ENCODE data around the gene CEP170.
"Not testable (repeated sequence)": the region's sequence is repeated elsewhere in the genome, so short reads cannot be mapped to it uniquely, and the experiment has no call there.

Gene CEP170

GRCh38 chr1:243150906-243151305, 104.2 kb downstream of the CEP170 start:
- peak; percentile 51 for DNase-seq

GRCh38 chr1:243149120-243149519, 106.0 kb downstream of the CEP170 start:
- not testable (repeated sequence) for DNase-seq

GRCh38 chr1:243147351-243147750, 107.7 kb downstream of the CEP170 start:
- peak; percentile 22 for DNase-seq

GRCh38 chr1:243140498-243140897, 114.6 kb downstream of the CEP170 start:
- DNase-seq = not testable (repeated sequence)

DNA sequence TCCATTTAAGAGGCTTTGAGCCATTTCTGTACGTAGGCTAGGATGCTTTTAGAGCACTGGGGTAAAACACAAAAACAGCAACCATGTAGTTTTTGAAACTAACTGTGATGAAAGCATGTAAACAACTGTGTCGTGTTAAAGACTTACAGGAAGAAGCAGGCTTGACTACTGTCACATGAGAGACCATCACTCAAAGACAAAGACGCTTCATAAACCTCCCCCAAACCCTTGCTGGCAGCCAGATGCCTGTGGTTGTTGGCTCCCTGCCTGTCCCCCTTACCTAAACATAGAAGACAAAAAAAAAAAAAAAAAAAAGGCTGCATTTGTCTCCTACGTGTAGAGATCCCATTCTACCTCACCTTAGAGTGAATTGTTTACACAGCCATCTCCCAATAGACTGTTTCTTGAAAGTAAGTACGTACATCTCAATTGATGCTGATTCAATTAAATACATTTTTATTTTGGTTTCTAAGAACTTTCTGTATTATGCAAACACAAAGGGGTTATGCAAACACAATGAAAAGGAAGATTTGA, 132.1 kb downstream of the CEP170 start:
- DNase-seq = not testable (repeated sequence)

- not testable (repeated sequence) for DNase-seq
Measured at GRCh38 chr1:243121939-243122338, 133.1 kb downstream of the CEP170 start.

DNA sequence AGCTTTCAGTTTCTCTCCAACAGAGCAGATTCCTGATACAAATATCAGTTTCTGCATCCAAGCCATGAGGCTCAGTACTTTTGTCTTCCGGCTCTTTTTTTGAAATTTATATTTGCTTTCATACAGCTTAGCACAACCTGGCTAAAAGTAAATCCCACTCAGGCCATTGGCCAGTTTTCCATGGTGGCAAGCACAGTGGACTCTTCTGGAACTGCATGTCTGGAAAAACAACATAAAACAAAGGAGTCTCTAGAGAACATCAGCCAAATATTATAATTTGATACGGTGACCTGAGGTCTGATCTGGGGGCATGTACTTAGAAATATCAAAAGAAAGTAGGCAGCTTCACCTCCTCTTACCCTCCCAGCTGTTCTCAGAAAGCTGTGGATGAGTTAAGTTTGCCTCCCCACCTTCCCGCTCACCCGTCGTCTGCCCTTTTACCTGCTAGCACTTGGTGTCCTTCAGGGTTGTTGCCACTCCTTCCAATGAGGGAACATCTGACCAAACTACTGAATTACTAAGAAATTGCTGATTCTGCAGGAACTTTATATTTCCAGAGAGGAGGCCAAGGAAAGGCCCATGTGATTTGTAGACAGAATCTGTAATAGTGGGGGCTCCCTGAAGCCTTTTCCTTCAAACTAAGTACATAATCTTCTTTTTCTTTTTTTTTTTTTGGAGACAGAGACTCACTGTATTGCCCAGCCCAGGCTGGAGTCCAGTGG, 136.3 kb downstream of the CEP170 start:
- not testable (repeated sequence) for DNase-seq

GRCh38 chr1:243116187-243116586, 138.9 kb downstream of the CEP170 start:
- not testable (repeated sequence) for DNase-seq

DNA sequence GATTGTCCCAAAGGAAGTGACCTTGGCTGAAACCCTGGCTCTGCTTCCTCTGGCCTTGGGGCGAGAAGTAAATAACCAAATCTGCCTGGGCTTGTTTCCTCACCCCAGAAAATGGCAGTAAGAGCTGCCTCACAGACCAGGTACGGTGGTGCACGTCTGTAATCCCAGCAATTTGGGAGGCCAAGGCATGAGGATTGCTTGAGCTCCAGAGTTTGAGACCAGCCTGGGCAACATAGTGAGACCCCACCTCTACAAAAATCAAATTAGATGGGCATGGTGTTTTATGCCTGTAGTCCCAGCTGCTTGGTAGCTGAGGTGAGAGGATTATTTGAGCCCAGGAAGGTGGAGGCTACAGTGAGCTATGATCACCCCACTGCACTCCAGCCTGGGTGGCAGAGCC, 140.3 kb downstream of the CEP170 start:
- not testable (repeated sequence) for DNase-seq

DNA sequence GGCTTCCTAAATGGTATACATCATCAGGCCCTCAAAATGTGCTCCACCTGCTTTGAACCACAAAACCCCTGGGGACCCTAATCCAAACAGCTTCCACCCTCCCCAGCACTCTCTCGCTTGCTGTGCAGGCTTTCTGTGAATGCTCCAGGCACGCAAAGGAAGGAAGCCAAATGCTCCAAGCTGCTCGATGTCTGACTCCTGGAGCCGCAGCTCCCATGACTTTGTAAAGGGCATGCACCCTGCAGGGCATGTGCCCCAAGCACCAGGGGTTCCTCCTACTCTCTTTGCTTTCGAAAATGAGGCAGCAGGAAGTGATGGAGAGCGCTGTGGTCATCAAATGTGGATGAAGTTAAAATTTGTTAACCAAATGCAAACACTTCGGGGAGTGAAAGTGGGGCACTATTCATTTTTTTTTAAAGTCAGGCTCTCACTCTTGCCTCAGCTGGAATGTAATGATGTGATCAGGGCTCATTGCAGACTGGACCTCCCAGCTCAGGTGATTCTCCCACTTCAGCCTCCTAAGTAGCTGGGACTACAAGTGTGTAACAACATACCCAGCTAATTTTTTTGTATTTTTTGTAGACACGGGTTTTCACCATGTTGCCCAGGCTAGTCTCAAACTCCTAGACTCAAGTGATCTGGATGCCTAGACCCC, 140.9 kb downstream of the CEP170 start:
- DNase-seq = peak; percentile 14

GRCh38 chr1:243107171-243107570, 147.9 kb downstream of the CEP170 start:
- not testable (repeated sequence) for DNase-seq

DNA sequence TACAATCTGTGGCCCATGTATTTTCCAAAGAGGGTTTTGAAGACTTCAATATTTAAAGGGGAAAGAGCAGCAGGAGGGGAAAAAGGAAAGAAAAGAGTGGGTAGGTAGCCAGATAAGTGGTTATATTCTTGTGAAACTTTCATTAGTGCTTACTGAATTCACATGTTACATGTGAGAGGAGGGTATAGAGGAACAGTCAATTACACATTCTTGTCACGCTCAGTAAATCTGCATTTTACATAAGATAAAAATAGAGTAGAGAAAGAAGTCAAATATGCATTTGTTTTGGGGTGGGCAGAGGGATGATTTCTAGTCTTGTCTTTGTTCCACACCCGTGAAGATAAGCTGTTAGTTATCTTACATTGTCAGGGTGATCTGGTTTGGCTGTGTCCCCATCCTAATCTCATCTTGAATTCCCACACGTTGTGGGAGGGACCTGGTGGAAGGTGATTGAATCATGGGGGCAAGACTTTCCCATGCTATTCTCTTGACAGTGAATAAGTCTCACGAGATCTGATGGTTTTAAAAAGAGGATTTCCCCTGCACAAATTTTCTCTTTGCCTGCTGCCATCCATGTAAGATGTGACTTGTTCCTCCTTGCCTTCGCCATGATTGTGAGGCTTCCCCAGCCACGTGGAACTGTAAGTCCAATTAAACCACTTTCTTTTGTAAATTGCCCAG, 149.3 kb downstream of the CEP170 start:
- not testable (repeated sequence) for DNase-seq

DNA sequence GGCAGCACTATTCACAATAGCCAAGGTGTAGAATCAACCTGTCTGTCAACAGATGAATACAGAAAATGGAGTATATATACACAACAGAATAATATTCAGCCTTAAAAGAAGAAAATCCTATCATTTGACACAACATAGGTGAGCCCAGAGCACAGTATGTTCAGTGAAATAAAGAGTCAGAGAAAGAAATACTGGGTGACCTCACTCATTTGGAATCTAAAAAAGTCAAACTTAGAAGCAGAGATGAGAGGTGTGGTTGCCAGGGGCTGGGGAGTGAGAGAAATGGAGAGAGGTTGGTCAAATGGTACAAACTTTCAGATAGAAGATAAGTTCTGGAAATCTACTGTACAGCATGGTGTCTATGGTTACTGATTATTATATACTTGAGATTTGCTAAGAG, 150.0 kb downstream of the CEP170 start:
- not testable (repeated sequence) for DNase-seq

DNA sequence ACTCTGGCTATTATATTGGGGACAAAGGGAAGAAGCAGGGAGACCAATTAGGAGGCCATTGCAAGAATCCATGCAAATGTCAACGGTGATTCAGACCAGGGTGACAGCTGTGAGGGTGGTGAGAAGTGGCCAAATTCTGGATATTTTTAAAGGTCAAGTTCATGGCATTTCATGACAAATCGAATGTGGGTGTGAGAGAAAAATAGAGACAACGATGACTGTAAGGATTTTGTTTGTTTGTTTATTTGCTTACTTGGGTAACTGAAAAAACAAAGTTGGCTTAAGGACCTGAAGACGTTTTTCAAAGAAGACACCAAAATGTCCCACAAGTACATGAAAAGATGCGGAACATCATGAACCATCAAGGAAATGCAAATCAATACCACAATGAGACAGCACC, 150.6 kb downstream of the CEP170 start:
- DNase-seq = not testable (repeated sequence)

- DNase-seq = peak; percentile 68
Measured at GRCh38 chr1:243101551-243102050, 153.5 kb downstream of the CEP170 start.

- DNase-seq = not testable (repeated sequence)
Measured at GRCh38 chr1:243087368-243087767, 167.7 kb downstream of the CEP170 start.

All from activated CD4-positive, alpha-beta T cell treated with anti-CD3 and anti-CD28 coated beads, Interleukin-10, Interleukin-2, amounts not matched to agents 100 ng/mL and 50 ng/mL, durations not matched to agents 16 hours and 8 hours (primary cell).